Body of pancreas (tissue), 4 donors: ENCODE data around the gene CAMK2G.

Experiments
- POLR2A ChIP-seq, 3 donors: fragments of 450-650 bp; IDR thresholded peaks; one replicate each; pipeline ENCODE4 v1.6.1; 2016; ENCODE audit warnings: antibody characterized with exemption in 3 of 3, mild to moderate bottlenecking in 2 of 3
- TF ChIP-seq, protein P1 (sequence below), 7 experiments: fragments of 450-650 bp in 4 of 7; fragments of 200-600 bp in 3 of 7; sonication (generic) in 3 of 7; IDR thresholded peaks; one replicate each; pipeline ENCODE4 v1.5.1; 2016 to 2019; ENCODE audit warnings: antibody characterized with exemption in 7 of 7

DNA sequence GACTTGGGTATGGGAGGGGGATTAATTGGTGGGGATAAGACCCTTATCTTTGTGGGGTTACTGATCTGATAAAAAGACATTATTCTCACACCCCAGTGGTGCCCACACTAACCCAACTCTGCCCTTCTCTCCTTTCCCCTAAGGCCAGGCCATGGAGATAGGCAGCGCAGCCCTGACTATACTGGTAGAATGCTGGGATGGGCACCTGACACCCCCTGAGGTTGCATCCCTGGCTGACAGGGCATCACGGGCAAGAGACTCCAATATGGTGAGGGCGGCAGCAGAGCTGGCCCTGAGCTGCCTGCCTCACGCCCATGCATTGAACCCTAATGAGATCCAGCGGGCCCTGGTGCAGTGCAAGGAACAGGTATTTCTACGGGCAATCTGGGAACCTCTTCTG is 76.3 kb downstream of the CAMK2G start:
- TF ChIP-seq, protein P1, sequence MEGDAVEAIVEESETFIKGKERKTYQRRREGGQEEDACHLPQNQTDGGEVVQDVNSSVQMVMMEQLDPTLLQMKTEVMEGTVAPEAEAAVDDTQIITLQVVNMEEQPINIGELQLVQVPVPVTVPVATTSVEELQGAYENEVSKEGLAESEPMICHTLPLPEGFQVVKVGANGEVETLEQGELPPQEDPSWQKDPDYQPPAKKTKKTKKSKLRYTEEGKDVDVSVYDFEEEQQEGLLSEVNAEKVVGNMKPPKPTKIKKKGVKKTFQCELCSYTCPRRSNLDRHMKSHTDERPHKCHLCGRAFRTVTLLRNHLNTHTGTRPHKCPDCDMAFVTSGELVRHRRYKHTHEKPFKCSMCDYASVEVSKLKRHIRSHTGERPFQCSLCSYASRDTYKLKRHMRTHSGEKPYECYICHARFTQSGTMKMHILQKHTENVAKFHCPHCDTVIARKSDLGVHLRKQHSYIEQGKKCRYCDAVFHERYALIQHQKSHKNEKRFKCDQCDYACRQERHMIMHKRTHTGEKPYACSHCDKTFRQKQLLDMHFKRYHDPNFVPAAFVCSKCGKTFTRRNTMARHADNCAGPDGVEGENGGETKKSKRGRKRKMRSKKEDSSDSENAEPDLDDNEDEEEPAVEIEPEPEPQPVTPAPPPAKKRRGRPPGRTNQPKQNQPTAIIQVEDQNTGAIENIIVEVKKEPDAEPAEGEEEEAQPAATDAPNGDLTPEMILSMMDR (IDR thresholded peaks at IDR 0.05) = no peak
- no peak for TF ChIP-seq POLR2A (IDR thresholded peaks at IDR 0.05)
